Posterior cingulate gyrus (tissue), 11 donors: Measurements from ENCODE around the gene MRFAP1L1.
"Not testable (repeated sequence)": the region's sequence is repeated elsewhere in the genome, so short reads cannot be mapped to it uniquely, and the experiment has no call there.

Experiments
- DNase-seq, 10 donors: peaks; one replicate each; pipeline versions ENCODE4 v3.0.0 to v3.0.0-alpha.2; 2020 to 2021; ENCODE audit warnings: mixed read lengths in 3 of 10
- intact Hi-C: fragments of 100-400 bp; cut with DNase I; formaldehyde crosslinking; loops from one replicate; pipeline ENCODE4 v1.15.1; 2023

The MRFAP1L1 gene

DNA sequence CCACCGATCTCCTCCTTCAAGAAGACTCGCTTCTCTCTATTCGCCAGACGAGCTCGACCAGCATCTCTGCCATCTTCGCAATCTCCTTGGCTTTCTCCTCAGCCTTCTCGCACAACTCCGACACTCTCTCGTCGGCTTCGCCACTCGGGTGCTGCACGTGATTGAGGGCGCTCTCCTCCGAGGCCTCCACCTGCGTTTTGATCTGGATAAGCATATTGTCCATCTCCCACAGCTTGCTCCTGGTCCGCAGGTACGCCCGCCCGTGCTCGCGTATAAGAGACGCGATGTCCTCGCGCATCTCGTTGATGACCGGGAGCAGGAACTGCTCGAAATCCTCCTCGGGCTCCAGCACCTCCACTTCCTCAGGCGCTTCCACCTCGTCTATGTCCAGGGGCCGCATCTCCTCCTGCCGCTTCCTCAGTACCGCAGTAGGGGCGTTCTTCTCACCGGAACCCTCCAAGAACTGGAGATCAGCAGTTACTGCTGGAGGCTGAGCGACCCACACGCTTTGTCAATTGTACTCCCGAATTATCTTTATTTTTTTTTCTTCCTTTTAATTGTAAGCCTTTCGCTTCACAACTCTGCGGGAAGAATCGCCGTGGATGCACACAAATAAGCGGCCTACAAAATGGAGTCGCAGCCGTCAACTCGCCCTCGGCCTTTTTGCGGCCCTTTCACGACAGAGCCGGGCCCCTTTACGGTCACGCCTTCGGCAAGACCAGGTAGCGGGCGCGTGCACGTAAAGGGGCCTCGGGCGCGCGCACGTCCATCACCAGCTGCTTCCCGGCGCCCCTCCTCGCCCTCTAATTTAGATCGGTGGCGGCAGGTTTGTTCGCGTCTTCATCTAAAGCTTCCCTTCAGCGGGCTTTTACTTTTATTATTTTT, at the start of gene MRFAP1L1:
Gene MRFAP1L1 (minus strand): TSS at position 636 of the 885 bp plus-strand sequence. CDS start 236 bp downstream, at position 400.
- intact Hi-C loops, result loop anchor here (2.0 kb wide), 1 partner anchor 69 kb away; the partner anchor contains the start of gene MRFAP1
- peak; percentile 92 to 99 (median 95) for DNase-seq

DNA sequence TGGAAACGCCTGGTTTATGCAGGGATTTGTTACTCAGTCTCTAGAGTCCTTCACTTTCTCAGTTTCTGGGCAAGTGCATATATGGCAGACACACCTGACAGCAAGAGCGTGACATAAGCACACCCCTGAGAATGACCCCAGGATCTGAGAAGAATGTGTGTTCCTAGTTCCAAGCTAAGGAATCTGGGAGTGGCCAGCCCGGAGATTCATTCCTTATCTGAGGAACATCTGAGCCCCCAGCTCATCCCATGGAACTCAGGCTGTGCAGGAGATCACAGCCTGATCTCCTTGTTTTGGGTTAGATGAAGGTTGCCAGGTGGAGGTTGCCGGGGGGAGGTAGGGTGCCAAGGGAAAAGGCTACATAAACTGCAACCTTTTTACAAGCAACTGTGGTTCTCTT, 49.1 kb upstream of the MRFAP1L1 start:
- DNase-seq, result peak in 2 of 10 donors; percentile 1 to 7
- intact Hi-C loops, result no loop called here

DNA sequence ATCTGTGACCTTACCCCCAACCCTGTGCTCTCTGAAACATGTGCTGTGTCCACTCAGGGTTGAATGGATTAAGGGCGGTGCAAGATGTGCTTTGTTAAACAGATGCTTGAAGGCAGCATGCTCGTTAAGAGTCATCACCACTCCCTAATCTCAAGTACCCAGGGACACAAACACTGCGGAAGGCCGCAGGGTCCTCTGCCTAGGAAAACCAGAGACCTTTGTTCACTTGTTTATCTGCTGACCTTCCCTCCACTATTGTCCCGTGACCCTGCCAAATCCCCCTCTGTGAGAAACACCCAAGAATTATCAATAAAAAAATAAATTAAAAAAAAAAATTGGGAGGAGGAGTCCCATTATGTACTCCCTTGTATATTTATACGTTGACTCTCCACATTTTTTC, 46.7 kb upstream of the MRFAP1L1 start:
- DNase-seq, intact Hi-C loops: not testable (repeated sequence)

DNA sequence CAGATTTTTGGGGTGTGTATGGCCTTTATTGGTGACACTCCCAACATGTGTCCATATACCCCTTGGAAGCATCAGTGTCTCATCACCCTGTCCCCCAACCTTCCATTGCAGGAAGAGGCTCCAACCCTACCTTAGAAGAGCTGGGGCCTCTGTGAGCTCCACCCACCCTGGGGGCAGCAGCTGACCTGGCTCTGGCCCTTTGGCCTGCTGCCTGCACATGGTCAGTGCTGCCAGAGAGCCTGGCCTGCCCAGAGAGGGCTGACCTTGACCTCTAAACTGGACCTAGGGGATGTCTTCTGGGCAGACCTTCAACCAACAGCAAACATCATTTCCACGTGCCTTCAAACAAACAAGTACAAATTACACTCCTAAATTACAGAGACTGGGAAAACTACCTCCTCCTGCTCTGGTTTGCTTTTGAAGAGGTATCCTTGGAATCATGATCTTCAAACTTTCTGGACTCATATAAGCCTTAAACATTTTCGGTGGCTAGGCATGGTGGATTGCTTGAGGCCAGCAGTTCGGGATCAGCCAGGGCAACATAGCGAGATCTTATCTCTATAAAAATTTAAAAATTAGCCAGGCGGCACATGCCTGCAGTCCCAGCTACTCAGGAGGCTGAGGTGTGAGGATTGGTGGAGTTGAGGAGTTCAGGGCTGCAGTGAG, 45.6 kb upstream of the MRFAP1L1 start:
- peak in 3 of 10 donors; percentile 9 to 63 (median 22) for DNase-seq
- intact Hi-C loops, result no loop called here

DNA sequence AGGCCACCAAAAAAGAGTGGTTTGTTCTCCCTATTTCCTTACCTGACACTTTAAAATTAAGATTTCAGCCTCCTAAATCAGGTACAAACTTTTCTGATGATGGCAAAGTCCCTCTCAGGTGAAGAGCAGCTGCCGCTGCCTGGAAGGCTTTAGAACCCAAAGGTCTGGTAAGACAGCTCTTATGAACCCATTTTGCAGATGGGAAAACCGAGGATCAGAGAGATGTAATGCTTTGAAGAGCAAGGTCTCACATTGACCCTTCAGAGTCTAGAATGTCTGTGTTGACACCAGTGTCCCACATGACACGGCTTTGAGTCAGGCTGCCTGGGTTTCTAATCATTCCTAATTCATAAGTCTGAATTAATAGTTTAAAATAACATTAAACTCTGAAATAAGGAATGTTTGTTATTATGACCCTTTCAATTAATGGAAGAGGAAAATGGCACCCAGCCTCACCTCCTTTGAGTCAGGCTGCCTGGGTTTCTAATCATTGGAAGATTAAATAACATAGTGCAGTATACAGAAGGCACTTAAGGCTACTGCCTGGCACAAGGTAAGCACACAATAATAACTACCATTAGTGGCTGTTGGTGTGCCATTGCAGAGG, 44.9 kb upstream of the MRFAP1L1 start:
- intact Hi-C loops, result no loop called here
- peak in 2 of 10 donors; percentile 4 to 9 for DNase-seq

DNA sequence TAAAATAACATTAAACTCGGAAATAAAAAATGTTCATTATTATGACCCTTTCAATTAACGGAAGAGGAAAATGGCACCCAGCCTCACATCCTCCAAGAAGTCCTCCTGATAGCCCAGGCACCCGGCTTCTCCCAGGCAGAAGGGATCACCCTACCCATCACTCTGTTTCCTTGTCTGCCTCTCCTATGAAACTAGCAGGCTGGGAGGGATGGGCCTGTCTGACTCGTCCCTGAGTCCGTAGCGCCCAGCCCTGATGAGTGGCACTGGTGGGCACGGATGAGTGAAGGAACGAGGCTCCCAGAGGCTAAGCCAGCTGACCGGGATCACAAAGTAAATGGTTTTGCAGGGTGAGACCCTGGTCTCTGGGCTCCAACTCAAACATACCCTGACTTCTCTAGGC, 44.2 kb upstream of the MRFAP1L1 start:
- DNase-seq, result peak in 3 of 10 donors; percentile 9 to 71 (median 46)
- intact Hi-C loops, result no loop called here

DNA sequence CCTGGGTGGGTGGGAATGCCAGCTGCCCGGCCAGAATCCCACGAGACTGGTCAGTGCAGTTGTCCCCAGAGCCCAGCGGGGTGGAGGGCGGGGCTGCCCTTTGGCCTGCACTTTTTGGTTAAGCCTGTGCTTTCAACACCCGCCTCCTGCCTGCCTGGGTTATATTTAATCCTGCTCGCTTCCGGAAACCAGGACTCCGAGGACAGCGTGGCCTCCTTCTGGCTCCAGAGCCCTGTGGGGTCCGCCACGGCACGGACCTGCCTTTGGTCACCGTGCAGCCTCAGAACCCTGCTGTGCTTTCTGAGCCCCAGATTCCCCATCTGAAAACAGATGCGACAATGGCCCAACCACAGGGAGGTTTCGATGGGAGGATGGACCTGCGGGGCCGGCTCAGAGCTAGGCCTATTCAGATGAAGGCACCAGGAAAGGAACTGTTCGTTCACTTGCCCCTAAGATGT, 43.5 kb upstream of the MRFAP1L1 start:
- intact Hi-C loops, result no loop called here
- peak in 4 of 10 donors; percentile 24 to 87 (median 56) for DNase-seq

DNA sequence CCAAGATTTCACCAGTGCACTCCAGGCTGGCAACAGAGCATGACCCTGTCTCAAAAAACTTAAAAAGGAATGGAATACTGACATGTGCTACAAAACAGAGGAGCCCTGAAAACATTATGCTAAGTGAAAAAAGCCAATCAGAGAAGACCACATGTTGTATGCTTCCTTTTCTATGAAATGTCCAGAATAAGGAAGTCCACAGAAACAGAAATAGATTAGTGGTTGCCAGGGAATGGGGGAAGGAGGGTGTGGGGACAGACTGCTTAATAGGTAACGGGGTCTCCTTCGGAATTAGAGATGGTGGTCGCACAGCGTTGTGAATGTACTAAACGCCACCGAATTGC, 42.8 kb upstream of the MRFAP1L1 start:
- intact Hi-C loops, result no loop called here
- no peak for DNase-seq

DNA sequence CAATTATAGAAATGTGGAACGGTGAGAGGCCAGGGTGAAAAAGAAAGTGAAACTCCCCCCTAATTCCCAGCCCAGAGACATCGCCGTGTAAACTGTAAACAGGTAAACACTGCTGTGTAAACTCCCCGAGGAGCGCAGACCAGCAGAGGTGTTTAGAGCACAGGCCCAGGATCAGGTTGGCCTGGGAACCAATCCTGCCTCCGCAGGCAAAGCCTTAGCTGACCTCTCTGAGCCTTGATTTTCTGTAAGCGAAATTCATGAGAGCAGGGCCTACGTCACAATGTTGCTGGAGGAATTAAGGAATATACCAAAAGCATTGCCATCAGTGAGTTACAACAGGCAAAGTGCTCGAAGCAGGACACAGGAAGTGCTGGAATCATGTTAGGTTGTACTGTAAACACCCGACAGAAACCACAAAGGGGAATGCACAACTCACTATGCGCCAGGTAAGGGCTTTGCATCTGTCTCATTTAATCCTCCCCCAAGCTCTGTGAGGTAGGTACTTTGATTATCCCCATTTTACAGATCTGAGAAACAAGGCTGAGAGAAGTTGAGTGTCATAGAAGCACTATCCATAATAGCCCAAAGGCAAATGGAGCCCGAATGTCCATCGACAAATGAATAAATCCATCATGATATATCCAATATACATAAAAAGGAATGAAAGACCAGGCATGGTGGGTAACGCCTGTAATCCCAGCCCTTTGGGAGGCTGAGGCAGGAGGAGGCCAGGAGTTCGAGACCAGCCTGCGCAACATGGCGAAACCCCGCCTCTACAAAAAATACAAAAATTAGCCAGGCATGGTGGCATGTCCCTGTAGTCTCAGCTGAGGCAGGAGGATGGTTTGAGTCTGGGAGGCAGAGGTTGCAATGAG, 42.2 kb upstream of the MRFAP1L1 start:
- intact Hi-C loops, result no loop called here
- peak in 1 of 10 donors; percentile 37 for DNase-seq

DNA sequence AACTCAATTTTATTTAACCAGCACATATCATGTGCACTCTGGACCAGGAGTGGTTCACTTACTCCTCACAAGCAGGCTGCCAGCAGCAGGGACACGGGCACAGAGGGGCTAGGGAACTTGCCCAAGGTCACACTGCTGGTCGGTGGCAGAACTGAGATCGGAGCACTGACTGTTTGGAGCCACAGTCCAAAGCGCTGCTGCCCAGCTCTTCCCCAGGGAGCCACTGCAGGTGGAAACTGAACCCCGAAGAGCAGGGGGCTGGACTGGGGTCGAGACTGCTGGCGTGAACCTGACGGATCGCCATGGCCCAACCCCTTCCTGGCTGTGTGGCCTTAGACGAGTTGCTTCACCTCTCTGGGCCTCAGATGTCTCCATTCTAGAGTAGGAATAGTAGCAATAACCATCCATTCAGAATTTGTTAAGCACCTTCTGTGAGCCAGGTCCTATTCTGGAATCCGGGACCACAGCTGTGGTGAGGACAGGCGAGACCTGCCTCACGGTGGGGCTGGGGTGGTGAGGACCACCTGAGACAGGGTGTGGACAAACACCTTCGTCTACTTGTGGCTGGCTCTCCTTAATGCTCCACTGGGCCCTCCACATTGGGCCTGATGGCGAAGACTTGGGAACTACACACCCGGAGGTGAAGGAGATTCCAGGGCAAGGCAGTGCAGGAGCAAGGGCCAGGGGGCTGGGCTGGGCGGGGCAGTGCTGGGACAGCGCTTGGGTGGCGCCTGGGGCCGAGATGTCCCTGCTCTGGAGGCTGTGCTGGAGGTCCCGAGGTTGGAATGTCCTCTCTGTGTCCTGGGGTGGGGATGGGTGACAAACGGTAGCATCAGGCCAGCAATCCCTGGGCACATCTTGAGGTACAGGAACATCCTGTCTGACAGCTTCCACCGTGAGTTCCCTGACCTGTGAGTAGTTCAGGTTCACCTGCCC, 40.9 kb upstream of the MRFAP1L1 start:
- DNase-seq, result peak in 1 of 10 donors; percentile 48

DNA sequence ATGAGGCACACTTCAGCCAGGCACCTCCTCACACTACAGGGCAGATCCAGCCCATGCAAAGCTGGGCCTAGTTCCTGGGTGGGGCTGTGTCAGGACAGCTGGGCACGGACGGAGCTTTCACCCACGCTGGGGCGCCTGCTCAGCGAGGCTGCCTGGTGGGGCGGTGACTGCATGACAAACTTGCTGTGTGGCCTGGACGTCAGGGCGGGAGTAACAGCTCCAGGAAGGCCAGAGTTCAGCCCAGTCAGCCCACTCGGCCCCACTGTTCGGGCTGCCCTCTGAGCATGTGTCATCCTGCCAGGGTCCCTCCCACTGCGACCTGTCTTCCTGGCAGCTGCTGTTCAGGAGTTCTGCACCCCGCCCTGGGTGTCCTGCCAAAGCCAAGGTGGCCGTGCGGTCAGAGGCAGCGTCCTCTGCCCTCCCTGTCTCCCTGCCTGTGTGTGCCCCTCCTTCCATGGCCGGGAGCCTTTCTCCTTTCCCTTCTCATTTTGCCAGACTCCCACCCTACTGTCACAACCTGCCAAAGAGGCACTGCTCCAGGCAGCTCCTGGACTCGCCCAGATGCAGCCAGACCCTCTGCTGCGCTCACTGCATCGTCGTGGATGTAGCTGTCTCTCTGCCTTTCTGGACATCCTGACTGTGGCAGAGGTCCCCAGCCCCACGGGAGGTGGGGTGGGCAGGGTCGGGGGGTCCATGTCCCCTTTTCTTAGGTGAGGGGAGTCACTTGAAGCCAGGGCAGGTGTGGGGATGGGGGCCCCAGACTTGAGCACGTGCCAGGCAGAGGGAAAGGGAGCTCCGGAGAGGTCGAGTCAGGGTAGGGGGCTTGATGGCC, 39.9 kb upstream of the MRFAP1L1 start:
- intact Hi-C loops, result no loop called here
- peak in 2 of 10 donors; percentile 47 to 80 for DNase-seq

More for the DNA sequence above, 40.9 kb upstream of the MRFAP1L1 start:
- intact Hi-C loops, result no loop called here

DNA sequence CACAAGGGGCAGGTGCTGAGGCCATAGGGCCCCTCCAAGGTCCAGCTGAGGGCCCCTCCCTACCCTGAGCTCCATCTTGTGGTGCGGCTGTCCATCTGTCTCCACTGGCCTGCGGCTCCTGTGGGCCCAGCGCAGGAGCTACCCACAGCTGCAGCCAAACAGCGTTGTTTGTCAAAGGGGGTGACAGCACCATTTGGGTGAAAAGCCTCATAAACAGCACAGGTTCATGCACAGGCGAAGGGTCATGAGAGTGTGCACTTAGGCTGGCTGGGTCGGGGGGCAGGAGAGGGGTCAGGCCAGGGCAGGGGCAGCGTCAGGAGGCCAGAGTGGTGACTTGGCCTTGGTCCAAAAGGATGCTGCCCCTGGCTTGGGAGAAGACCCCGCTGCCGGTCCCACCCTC, 38.6 kb upstream of the MRFAP1L1 start:
- intact Hi-C loops, result no loop called here
- peak in 2 of 10 donors; percentile 41 to 77 for DNase-seq

DNA sequence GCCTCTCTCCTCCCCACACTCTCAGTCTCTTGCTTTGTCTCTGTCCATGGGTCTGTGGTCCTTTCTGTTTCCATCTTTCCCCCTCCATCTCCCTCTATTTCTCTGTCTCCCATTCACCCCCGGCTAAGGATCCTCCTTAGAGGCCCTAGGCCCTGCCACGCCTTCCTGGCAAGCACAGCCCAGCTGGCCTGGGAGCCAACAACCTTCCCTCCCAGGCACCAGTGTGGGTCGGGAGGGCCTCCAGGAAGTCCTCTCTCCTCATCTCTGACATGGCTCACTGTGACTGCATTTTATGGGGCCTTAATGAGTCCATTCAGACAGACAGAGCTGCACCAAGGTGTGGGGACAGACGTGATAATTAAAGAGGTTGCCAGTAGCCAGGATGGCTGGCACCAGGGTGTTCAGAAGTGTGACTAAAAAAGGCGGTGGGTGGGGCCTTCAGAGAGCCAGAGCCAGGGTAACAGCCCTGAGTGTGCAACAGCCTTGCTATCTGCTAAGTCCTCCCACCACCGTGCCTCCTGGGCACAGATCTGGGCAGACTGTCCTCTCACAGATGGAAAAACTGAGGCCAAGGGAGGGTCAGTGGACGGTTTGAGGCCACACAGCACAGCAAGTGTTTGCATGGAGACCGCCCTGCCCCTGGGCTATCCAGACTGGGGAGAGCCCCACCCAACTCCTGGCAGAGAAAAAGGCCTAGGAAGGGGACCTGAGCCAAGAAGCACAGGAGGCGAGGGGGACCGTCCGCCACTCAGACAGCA, 37.8 kb upstream of the MRFAP1L1 start:
- DNase-seq, result peak in 1 of 10 donors; percentile 13
- intact Hi-C loops, result no loop called here

DNA sequence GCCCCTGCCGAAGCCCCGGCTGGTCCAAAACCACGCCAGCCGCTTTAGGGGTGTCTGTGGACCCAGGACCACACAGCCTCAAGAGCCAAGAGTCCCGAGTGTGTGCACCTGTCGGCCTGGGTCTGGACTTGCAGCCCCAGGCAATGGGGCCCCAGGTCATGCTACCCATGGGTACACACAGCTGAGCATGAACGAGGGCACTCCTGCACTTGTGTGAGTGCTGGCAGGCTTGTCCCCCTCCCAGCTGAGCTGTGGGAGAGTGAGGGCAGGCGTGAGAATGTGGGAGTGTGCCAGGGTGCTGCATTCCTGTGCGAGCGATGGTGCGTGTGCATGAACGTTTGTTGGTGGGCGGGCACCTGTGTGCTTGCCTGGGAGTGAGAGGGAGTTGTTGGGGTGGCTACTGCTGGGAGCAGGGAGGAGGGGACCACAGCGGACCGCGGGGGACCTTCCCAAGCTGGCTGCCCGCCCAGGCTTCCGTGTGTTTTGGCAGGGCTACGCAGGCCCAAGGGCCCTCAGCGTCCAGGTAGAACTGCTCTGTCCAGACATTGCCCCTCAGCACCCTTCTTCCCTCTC, 37.1 kb upstream of the MRFAP1L1 start:
- intact Hi-C loops, result no loop called here
- DNase-seq, result no peak

DNA sequence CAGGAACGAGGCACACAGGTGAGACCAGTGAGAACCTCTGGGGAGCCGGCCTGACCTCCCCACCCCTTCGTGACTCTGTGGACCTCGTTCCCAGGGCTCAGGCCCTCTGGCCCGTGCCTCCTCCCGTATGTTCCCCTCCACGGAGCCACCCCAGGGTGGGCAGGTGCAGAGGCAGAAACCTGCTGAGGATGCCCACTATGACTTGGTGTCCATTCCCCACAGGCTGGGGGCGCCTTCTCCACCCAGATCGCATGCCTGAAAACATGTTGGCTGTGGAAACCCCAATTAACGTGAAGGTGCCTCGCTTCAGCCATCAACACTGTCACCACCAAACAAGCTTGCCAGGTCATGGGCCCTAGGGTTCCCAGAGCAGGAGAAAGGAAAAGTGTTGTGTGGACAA, 33.3 kb upstream of the MRFAP1L1 start:
- intact Hi-C loops, result no loop called here
- peak in 1 of 10 donors; percentile 2 for DNase-seq

DNA sequence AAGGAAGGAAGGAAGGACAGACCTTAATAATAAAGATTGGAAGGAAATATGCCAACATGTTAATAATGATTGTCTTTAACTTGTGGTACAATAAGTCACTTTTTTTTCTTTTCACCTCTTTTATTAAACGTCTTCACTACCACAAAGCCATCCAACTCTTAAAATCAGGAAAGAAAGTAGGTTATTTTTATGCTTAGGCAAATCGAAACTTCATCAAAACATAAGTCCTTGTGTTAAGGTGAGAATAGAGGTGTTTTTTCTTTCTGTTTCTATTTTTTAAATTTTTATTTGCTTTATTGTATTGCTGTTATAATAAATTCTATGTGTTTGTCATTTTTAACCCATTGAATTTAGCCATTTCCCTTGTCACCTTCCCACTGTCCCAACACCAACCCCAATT, 32.8 kb upstream of the MRFAP1L1 start:
- intact Hi-C loops, result no loop called here
- no peak for DNase-seq

DNA sequence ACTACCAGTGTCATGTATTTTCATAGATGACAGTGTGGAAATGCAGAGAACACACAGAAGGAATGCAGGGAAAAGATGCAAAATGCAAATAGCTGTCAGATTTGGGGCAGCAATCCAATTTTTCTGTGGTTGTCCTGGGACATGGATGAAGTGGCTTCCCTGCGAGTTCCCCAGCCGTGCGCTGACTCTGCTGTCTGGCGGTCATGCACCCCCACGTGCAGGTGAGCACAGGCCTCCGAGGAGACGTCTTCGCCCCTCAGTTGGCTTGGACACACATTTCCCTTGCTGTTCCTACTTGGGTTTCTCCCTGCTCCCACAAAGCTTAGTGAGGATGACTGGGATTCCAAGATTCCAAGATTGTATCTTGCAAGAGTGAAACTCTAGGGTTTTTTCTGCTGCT, 30.7 kb upstream of the MRFAP1L1 start:
- peak in 1 of 10 donors; percentile 3 for DNase-seq
- intact Hi-C loops, result no loop called here
